Right lobe of liver (tissue), 4 donors: ENCODE results near the gene RTL5.

Experiments
- CTCF ChIP-seq, 4 donors: fragments of 200-600 bp in 3 of 4; fragments of 450-650 bp in 1 of 4; IDR thresholded peaks; one replicate each; pipeline versions ENCODE4 v1.5.1 to v1.8.0; 2016 to 2022; ENCODE audit warnings: antibody characterized with exemption in 4 of 4, mild to moderate bottlenecking in 2 of 4
- POLR2A ChIP-seq: fragments of 450-650 bp; IDR thresholded peaks from one replicate; pipeline ENCODE4 v1.6.1; 2017; ENCODE audit warnings: antibody characterized with exemption, mild to moderate bottlenecking
- donor health status: DM: no; HTN: no; CAD: no.
- donor health status: DM: no; HTN: no; CAD: no.
- donor health status: DM: no; HTN: yes; CAD: no.

GRCh38 chrX:72100824-72101351 lies 30.8 kb downstream of the RTL5 start:
- TF ChIP-seq CTCF (IDR thresholded peaks at IDR 0.05) (no peak), POLR2A (no peak)
